ENCODE results near the gene C3orf22.

GRCh38 chr3:126511291-126511690 lies 47.4 kb downstream of the C3orf22 start:
- no peak for TF ChIP-seq CTCF (conservative IDR thresholded peaks at IDR 0.05; ENCODE audit: low read length)
- TF ChIP-seq EZH2phosphoT487 (IDR thresholded peaks at IDR 0.05; ENCODE audit: borderline replicate concordance) = no peak

All from Loucy (cell line).